Activated T-helper 1 cell treated with anti-CD3 and anti-CD28 coated beads, Interleukin-12 subunit alpha, Interleukin-12 subunit beta, Interleukin-2, Interleukin-4 antibody, amounts not matched to agents 30 ng/mL and 10 ng/mL and 1 ng/mL, durations not matched to agents 14 hours and 24 hours and 36 hours (primary cell): ENCODE data around the gene SSR1. TPM values are rescaled to one million over a fixed set of nuclear protein-coding genes. Genes with fewer than 3 reads are reported as not detected.
"Not testable (repeated sequence)": the region's sequence is repeated elsewhere in the genome, so short reads cannot be mapped to it uniquely, and the experiment has no call there.

Experiments used
- DNase-seq: peaks from one replicate; pipeline ENCODE4 v3.0.0; 2021; ENCODE audit warnings: low spot score
- H3K27ac Mint-ChIP-seq: one replicate; pipeline ENCODE4 v1.8.0; 2021; ENCODE audit warnings: mild to moderate bottlenecking, mixed read lengths
- H3K27me3 Mint-ChIP-seq: one replicate; pipeline ENCODE4 v1.8.0; 2022; ENCODE audit warnings: mild to moderate bottlenecking, moderate library complexity, mixed read lengths; ENCODE audit not compliant: insufficient read depth
- H3K36me3 Mint-ChIP-seq: one replicate; pipeline ENCODE4 v1.8.0; 2021; ENCODE audit warnings: low read depth, mixed read lengths
- H3K4me1 Mint-ChIP-seq: one replicate; pipeline ENCODE4 v1.8.0; 2021; ENCODE audit warnings: low read depth, mixed read lengths
- H3K4me3 Mint-ChIP-seq: one replicate; pipeline ENCODE4 v1.8.0; 2021; ENCODE audit warnings: mild to moderate bottlenecking, moderate library complexity, mixed read lengths
- H3K9me3 Mint-ChIP-seq: one replicate; pipeline ENCODE4 v1.8.0; 2021; ENCODE audit warnings: mixed read lengths
- intact Hi-C: fragments of 100-400 bp; cut with micrococcal nuclease; formaldehyde crosslinking; loops from one replicate; pipeline ENCODE4 v1.15.1; 2024
- total RNA-seq: library from RNA; stranded (reverse); gene quantifications from 2 replicates; pipeline ENCODE4 v1.2.3, GENCODE V29; 2022

The SSR1 gene
- total RNA-seq, 1 donor from 2014 or later, result 160 TPM

DNA sequence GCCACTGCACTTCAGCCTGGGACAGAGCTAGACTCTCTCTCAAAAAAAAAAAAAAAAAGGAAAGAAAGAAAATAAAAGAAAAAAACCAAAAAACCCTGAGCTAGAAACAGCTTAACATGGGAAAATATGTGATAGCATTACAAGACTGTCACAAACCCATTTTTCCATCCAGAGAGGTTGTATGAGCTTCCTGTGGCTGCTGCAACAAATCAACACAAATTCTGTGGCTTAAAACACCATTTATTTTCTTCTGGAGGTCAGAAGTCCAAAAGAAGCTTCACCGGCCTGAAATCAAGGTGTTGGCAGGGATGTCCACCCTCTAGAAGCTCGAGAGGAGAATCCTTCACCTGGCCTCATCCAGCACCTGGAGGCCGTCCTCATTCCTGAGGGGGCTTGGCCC is 21.7 kb upstream of the SSR1 start:
- no peak for DNase-seq
- H3K9me3 Mint-ChIP-seq, result no peaks in the 10 kb centered on the region
- H3K4me1 Mint-ChIP-seq, result no peaks in the 10 kb centered on the region
- H3K27ac Mint-ChIP-seq, result no peak overlapping the region
- peaks cover 39% of the 10 kb centered on the region for H3K27me3 Mint-ChIP-seq
- intact Hi-C loops, result no loop called here
- no peak overlapping the region for H3K4me3 Mint-ChIP-seq
- no peaks in the 10 kb centered on the region for H3K36me3 Mint-ChIP-seq

DNA sequence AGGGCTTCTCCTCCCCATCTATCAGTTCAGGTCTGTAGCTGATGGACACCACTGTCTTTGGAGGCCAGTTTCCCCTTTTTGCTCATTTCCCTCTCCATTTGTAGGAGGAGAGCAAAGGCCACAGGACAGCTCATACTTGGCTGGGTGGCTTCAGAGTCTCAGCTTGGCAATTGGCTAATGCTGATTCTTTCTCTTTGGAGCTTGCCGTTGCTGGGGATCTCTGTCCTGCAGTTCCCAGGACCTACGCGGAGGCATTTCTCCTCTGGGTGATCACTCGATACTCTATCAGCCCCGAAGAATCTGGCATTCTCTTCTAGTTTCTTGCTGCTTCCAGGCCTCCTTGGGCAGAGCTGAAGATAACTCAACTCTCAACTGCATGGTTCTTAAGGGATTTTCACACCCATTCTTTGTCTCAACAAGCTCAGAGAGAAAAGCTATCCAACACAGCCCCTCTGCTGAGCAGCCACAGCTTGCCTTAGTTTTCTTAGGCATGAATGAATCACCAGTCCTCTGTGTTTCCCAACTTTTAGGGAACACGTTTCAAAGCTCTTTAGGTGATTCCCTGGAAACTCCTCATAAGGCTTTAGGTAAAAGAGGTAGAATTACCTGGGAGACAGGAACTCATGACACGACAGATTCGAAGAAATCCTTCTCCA is 19.2 kb upstream of the SSR1 start:
- Mint-ChIP-seq H3K9me3 (no peaks in the 10 kb centered on the region), H3K4me3 (no peak overlapping the region), H3K27ac (no peak overlapping the region), H3K27me3 (peaks cover 22% of the 10 kb centered on the region), H3K4me1 (no peaks in the 10 kb centered on the region), H3K36me3 (no peaks in the 10 kb centered on the region)
- intact Hi-C loops, result no loop called here
- DNase-seq, result no peak

DNA sequence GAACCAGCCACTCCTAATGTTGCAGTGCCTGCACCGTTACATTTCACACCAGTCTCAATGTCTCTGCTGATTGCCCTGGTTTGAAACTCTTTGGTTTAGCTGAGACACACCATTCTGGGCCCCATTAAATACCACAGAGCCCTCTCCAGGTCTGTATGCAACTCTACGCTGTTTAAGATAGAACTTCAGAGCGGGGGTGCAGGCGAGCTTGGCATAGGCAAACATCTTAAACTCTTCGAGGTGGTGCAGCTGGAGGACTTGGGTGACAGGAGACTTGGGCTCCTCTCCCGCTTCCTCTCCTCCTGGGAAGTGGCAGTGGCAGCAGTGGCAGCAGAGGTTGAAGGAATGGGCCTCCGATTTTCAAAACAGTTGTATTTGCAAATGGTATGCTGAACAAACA is 18.5 kb upstream of the SSR1 start:
- H3K4me3 Mint-ChIP-seq, result no peak overlapping the region
- H3K4me1 Mint-ChIP-seq, result no peaks in the 10 kb centered on the region
- no peaks in the 10 kb centered on the region for H3K36me3 Mint-ChIP-seq
- H3K27me3 Mint-ChIP-seq, result peaks cover 17% of the 10 kb centered on the region
- H3K27ac Mint-ChIP-seq, result no peak overlapping the region
- DNase-seq, result no peak
- no peaks in the 10 kb centered on the region for H3K9me3 Mint-ChIP-seq
- intact Hi-C loops, result no loop called here

DNA sequence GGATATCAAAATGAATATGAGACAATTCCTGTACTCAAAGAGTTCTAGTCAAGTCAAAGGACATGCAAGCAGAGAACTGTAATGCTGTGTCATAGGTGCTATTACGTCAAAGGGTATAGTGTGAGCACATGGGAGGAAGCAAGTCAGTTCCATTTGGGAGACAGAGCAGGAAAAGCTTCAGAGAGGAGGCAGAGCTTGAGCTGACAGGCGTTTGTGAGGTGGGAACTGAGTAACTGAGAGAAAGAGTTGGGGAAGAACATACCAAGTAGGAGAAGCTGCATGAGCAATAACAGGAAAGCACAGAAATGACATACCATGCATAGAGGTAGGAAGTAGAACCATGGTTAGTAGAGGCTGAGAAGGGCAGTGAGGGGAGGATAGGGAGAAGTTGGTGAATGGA is 15.2 kb upstream of the SSR1 start:
- H3K4me1 Mint-ChIP-seq, result peaks cover 5% of the 10 kb centered on the region
- intact Hi-C loops, result no loop called here
- H3K9me3 Mint-ChIP-seq, result no peaks in the 10 kb centered on the region
- no peaks in the 10 kb centered on the region for H3K36me3 Mint-ChIP-seq
- no peak overlapping the region for H3K4me3 Mint-ChIP-seq
- DNase-seq, result no peak
- no peak overlapping the region for H3K27ac Mint-ChIP-seq
- peaks cover 17% of the 10 kb centered on the region for H3K27me3 Mint-ChIP-seq

DNA sequence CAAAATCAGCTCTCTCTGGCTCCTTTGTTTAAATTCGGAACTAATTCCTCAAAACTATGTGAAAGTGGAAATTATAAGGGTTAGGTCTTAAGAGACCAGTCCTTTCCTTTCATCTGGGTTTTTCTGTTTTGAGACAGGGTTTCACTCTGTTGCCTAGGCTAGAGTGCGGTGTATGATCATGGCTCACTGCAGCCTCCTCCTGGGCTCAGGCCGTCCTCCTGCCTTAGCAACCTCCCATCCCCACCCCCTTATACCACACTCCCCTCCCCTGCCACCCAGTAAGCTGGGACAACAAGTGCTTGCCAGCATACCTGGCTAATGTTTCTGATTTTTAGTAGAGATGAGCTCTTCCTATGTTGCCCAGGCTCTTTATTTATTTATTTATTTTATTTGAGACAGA is 12.8 kb upstream of the SSR1 start:
- peaks cover 13% of the 10 kb centered on the region for H3K27me3 Mint-ChIP-seq
- intact Hi-C loops, result no loop called here

DNA sequence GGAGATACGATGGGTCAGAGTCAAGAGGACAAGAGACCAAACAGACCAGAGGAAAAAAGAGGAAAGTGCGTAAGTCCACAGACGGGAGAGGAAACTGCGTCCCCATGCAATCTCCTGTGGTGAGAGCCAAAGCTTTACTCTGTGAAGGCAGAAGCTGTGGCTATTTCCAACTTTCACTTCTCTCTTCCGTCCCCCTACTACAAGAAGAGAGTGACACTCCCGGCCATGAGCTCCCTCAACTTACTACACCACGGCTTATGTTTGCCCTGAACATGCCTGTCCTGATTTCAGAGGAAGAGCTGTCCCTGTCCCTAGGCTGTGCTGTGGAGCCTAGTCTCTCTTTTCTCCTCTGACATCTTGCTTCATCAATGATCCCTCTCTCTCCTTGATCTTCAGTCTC is 11.5 kb upstream of the SSR1 start:
- Mint-ChIP-seq H3K27me3 (peaks cover 9% of the 10 kb centered on the region), H3K36me3 (no peaks in the 10 kb centered on the region), H3K4me1 (peaks cover 5% of the 10 kb centered on the region), H3K27ac (no peak overlapping the region), H3K9me3 (no peaks in the 10 kb centered on the region), H3K4me3 (no peak overlapping the region)
- no peak for DNase-seq
- intact Hi-C loops, result no loop called here

More for the DNA sequence above, 12.8 kb upstream of the SSR1 start:
- Mint-ChIP-seq H3K9me3 (no peaks in the 10 kb centered on the region), H3K4me1 (peaks cover 5% of the 10 kb centered on the region), H3K36me3 (no peaks in the 10 kb centered on the region), H3K27ac (no peak overlapping the region), H3K4me3 (no peak overlapping the region)
- no peak for DNase-seq

DNA sequence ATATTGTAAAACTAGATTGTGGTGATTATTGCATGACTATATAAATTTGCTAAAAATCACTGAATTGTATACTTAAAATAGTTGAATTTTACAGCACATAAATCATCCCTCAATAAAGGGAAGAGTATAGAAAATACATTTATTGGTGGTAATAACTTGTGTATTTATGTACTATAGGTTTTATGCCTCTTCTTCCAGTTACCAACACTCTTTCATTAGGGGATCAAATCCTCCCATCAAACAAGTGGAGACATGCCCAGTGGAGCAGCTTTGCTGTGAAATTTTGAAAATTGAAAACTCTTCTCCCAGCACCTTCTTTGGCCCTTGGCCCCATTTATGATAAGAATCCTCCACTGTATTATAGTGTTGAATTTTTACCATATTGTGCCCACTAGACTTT is 10.1 kb upstream of the SSR1 start:
- no peak overlapping the region for H3K27ac Mint-ChIP-seq
- H3K4me3 Mint-ChIP-seq, result no peak overlapping the region
- no peak for DNase-seq
- peaks cover 7% of the 10 kb centered on the region for H3K27me3 Mint-ChIP-seq
- no peaks in the 10 kb centered on the region for H3K36me3 Mint-ChIP-seq
- peaks cover 5% of the 10 kb centered on the region for H3K4me1 Mint-ChIP-seq
- intact Hi-C loops, result no loop called here
- no peaks in the 10 kb centered on the region for H3K9me3 Mint-ChIP-seq

DNA sequence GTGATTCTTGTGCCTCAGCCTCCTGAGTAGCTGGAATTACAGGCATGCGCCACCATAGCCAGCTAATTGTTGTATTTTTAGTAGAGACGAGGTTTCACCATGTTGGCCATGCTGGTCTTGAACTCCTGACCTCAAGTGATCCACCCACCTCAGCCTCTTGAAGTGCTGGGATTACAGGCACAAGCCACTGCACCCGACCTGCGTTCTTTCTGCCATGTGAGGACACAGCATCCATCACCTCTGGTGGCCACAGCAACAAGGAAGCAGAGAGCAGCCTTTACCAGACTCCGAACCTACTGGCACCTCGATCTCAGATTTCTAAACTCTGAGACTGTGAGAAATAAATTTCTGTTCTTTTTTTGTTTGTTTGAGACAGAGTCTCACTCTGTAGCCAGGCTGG is 8.9 kb upstream of the SSR1 start:
- DNase-seq, H3K4me1 Mint-ChIP-seq, H3K27ac Mint-ChIP-seq, H3K36me3 Mint-ChIP-seq, H3K4me3 Mint-ChIP-seq, H3K27me3 Mint-ChIP-seq, H3K9me3 Mint-ChIP-seq, intact Hi-C loops: not testable (repeated sequence)

DNA sequence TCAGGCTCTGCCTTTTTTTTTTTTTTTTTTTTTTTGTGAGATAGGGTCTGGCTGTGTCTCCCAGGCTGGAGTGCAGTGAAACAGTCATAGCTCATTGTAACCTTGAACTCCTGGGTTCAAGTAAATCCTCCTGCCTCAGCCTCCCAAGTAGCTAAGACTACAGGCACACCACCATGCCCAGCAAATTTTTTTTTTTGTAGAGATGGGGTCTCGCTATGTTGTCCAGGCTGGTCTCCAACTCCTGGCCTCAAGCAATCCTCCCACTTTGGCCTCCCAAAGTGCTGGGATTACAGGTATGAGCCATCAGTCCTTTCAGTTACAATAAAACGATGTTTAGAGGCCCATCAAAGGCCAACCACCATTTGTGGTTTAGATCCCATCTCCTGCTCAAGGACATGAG is 6.4 kb upstream of the SSR1 start:
- H3K4me1 Mint-ChIP-seq, H3K4me3 Mint-ChIP-seq, H3K36me3 Mint-ChIP-seq, H3K9me3 Mint-ChIP-seq, DNase-seq, H3K27me3 Mint-ChIP-seq, intact Hi-C loops, H3K27ac Mint-ChIP-seq: not testable (repeated sequence)

DNA sequence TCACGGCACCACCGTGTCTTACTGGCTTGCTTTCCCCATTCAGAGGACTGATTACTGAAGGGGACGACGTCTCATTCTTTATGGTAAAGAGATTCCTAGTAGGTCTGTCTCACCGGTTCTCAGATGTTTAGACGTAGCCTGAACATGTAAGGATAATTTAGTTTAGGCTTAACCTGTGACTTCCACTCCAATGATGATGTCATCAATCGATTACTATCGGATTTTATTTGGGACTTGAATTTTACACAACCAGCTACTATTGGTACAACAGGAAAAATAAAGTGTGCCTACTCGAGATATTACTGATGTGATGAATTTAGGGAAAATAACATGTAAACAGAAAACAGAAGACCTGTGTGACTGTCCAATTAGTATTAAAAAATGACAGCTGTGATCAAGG is 4.5 kb upstream of the SSR1 start:
- H3K27ac Mint-ChIP-seq, result no peak overlapping the region
- H3K27me3 Mint-ChIP-seq, result no peaks in the 10 kb centered on the region
- H3K4me3 Mint-ChIP-seq, result no peak overlapping the region
- intact Hi-C loops, result no loop called here
- no peaks in the 10 kb centered on the region for H3K36me3 Mint-ChIP-seq
- DNase-seq, result no peak
- no peaks in the 10 kb centered on the region for H3K9me3 Mint-ChIP-seq
- peaks cover 9% of the 10 kb centered on the region for H3K4me1 Mint-ChIP-seq

DNA sequence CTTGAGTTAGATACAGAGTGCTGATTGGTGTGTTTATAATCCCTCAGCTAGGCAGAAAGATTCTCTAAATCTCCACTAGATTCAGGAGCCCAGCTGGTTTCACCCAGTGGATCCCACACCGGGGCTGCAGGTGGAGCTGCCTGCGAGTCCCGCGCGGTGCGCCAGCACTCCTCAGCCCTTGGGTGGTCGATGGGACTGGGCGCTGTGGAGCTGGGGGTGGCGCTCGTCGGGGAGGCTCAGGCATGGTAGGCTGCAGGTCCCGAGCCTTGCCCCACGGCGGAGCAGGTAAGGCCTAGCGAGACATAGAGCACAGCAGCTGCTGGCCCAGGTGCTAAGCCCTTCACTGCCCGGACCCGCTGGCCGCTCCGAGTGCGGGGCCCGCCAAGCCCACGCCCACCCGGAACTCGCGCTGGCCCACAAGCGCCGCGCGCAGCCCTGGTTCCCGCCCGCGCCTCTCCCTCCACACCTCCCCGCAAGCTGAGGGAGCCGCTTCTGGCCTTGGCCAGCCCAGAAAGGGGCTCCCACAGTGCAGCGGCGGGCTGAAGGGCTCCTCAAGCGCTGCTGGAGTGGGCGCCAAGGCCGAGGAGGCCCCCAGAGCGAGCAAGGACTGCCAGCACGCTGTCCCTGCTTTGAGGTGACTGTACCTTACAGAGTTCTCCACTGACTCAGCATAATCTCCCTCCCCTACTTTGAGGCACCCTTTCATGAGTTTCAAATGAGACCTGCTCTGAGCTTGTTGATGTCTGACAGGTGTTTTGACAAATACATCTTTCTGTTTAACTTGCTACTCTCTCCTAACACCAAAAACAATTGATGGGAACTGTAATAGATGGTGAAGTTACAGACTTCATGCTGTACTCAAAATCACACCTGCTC is 3.9 kb upstream of the SSR1 start:
- Mint-ChIP-seq H3K4me1 (peaks cover 12% of the 10 kb centered on the region), H3K36me3 (peaks cover 3% of the 10 kb centered on the region), H3K4me3 (no peak overlapping the region), H3K27me3 (no peaks in the 10 kb centered on the region), H3K9me3 (no peaks in the 10 kb centered on the region), H3K27ac (no peak overlapping the region)
- DNase-seq, result no peak
- intact Hi-C loops, result no loop called here

DNA sequence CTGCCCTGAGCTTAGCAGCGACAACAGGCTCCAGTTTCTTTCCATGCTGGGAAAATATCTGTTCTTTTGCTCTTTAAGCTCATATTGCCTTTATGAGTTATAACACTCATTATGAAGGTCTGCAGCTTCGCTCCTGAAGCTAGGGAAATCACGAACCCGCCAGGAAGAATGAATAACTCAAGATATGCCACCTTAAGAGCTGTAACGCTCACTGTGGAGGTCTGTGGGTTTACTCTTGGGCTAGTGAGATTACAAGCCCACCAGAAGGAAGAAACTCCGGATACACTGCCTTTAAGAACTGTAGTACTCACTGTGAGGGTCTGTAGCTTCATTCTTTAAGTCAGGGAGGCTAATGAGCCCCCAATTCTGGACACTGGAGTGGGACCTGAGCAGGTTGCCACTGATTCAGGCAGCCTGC is 3.0 kb upstream of the SSR1 start:
- Mint-ChIP-seq H3K9me3 (no peaks in the 10 kb centered on the region), H3K36me3 (peaks cover 8% of the 10 kb centered on the region), H3K4me3 (no peak overlapping the region), H3K27ac (no peak overlapping the region), H3K4me1 (peaks cover 22% of the 10 kb centered on the region), H3K27me3 (no peaks in the 10 kb centered on the region)
- DNase-seq, result no peak
- intact Hi-C loops, result no loop called here

DNA sequence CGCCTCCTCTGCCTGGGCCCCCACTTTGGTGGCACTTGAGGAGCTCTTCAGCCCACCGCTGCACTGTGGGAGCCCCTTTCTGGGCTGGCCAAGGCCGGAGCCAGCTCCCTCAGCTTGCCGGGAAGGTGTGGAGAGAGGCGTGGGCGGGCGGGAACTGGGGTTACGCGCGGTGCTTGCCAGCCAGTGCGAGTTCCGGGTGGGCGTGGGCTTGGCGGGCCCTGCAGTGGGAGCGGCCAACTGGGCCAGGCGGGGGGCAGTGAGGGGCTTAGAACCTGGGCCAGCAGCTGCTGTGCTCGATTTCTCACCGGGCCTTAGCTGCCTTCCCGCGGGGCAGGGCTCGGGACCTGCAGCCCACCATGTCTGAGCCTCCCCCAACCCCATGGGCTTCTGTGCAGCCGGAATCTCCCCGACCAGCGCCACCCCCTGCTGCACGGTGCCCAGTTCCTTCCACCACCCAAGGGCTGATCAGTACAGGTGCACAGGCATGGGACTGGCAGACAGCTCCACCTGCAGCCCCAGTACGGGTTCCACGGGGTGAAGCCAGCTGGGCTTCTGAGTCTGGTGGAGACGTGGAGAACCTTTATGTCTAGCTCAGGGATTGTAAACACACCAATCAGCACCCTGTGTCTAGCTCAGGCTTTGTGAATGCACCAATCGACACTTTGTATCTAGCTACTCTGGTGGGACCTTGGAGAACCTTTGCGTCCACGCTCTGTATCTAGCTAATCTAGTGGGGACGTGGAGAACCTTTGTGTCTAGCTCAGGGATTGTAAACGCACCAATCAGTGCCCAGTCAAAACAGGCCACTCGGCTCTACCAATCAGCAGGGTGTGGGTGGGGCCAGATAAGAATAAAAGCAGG is 2.3 kb upstream of the SSR1 start:
- H3K9me3 Mint-ChIP-seq, H3K36me3 Mint-ChIP-seq, DNase-seq, intact Hi-C loops, H3K4me3 Mint-ChIP-seq, H3K27ac Mint-ChIP-seq, H3K27me3 Mint-ChIP-seq: not testable (repeated sequence)
- peaks cover 23% of the 10 kb centered on the region for H3K4me1 Mint-ChIP-seq
